Measurements from ENCODE around the gene DLG1. TPM values are rescaled to one million over a fixed set of nuclear protein-coding genes. Genes with fewer than 3 reads are reported as not detected.

Gene DLG1
- total and polyA plus RNA-seq, 9 of the 15 experiments (the other 6 are each of a cell fraction or from before 2014, with no cell fraction given) = 9.4 to 63.5 (median 43.6) TPM

DNA sequence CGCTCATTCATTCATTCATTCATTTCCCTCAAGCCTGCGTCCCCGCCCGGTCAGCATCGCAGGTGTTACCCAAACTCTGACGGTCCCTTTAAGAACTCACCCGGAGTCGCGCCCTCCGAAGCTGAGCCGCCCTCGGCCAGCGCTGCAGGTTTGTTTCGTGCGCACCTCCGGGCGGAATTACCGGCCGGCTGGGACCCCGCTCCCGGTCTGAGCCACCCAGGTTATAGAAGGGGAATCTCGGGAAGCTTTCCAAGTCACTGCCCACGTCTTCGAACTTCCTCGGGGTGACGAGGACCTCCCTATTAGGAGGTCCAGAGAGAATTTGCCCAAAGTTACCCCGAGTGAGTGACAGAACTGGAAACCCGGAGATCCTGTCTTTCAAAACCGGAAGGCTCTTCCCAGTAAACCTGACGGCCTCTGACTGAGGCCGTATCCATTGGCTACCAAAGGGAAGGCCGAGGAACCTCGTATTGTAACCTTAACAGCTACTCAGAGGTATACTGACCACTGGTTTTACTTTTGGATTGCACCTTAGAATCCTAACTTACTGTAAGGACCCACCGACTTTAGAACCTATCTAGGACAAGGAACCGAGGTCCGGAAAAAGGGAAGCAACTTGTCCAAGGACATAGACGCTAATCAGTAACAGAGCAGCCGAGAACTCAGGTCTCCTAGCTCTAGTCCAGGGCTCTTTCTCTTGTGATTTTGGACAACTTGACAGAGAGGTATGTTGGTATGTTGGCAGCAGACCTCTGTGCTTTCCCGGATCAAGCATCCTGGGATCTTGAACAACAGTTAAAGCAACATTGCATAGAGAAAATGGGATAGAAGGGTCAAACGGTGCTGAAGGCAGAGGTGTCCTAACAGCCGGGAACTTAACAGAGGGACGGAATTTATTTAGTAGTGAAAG, 788 bp upstream of the DLG1 start (continued):
- TF ChIP-seq SAP30 (IDR thresholded peaks at IDR 0.05; ENCODE audit: borderline replicate concordance, insufficient read depth, low read depth, low read length, poor library complexity, severe bottlenecking) (peak; percentile 52), CEBPG (CRISPR knock-in tag; IDR thresholded peaks at IDR 0.05) (no peak), CEBPG (tag; conservative IDR thresholded peaks at IDR 0.05 in 1 of 2, IDR thresholded peaks at IDR 0.05 in 1 of 2) (no peak), ZNF766 (CRISPR knock-in tag; conservative IDR thresholded peaks at IDR 0.05) (peak; percentile 52; the same call in 1 of the 2 replicates), ZNF395 (CRISPR knock-in tag; IDR thresholded peaks at IDR 0.05) (0 out of 2 replicates have a peak, but pooled peaks have one; percentile 65), POLR2G (IDR thresholded peaks at IDR 0.05; ENCODE audit: low read depth, low read length) (peak; percentile 32; the same call in 1 of the 2 replicates), RBFOX2 (IDR thresholded peaks at IDR 0.05; ENCODE audit: low read depth, low read length) (peak; percentile 60), LEF1 (IDR thresholded peaks at IDR 0.05) (peak; percentile 8; the same call in 1 of the 2 replicates), L3MBTL2 (IDR thresholded peaks at IDR 0.05) (peak; percentile 38), PML (IDR thresholded peaks at IDR 0.05; ENCODE audit: low read length) (peak; percentile 41; the same call in 1 of the 2 replicates), REST (IDR thresholded peaks at IDR 0.05; ENCODE audit: borderline replicate concordance) (peak; percentile 12; the same call in 1 of the 2 replicates), REST (CRISPR knock-in tag; IDR thresholded peaks at IDR 0.05; ENCODE audit: low read depth) (no peak), SMARCA4 (IDR thresholded peaks at IDR 0.05) (0 out of 2 replicates have a peak, but pooled peaks have one; percentile 21), PKNOX1 (IDR thresholded peaks at IDR 0.05) (peak; percentile 87), ELF1 (tag; IDR thresholded peaks at IDR 0.05) (peak; percentile 69; the same call in 1 of the 2 replicates), ETV1 (tag; conservative IDR thresholded peaks at IDR 0.05; ENCODE audit: low read depth) (0 out of 2 replicates have a peak, but pooled peaks have one; percentile 19)
